HepG2 (cell line): ENCODE results near the gene KCND3. TPM values are rescaled to one million over a fixed set of nuclear protein-coding genes. Genes with fewer than 3 reads are reported as not detected.

Experiments
- ATAC-seq: fragments of 200-7000 bp; cut with Tn5 transposase; 3 replicates; pipeline ENCODE4 v1.9.1; 2020; ENCODE audit warnings: mild to moderate bottlenecking, moderate library complexity
- BruUV-seq: library from RNA; stranded (reverse); fragments of 400-500 nt; replicated peaks from 2 replicates; lab custom pipeline; 2021; lab: Mats Ljungman, UMichigan
- CTCF ChIA-PET: fragments of 300-600 bp; formaldehyde crosslinking; extraction: SDS; loops from one replicate; lab custom pipeline; 2021; ENCODE audit warnings: low total read pairs, inconsistent platforms, low intra/inter-chr PET ratio; lab: Yijun Ruan, JAX
- POLR2A ChIA-PET: fragments of 350-600 bp; sonication (Branson Sonifier 250); formaldehyde crosslinking; loops from one replicate; lab custom pipeline; 2020; ENCODE audit warnings: antibody characterized with exemption, inconsistent platforms; lab: Yijun Ruan, JAX
- DNase-seq: peaks from one replicate; pipeline ENCODE4 v3.0.0-alpha.2; 2015; ENCODE audit warnings: low spot score
- FAIRE-seq: peaks from 3 replicates; lab custom pipeline; 2011; peaks lifted over from hg19 to GRCh38; lab: Jason Lieb, UNC
- H2AFZ ChIP-seq: one replicate; pipeline ENCODE4 v1.6.1; 2011; ENCODE audit warnings: low read length, inconsistent platforms
- H3K27ac ChIP-seq: fragments of 300-600 bp; 3 replicates; pipeline ENCODE4 v1.8.0; 2011; ENCODE audit warnings: mixed run types, mild to moderate bottlenecking, mixed read lengths, low read length, inconsistent platforms; ENCODE audit not compliant: insufficient read depth; ENCODE audit errors: extremely low read length
- H3K27me3 ChIP-seq, 2 experiments: fragments of 200-600 bp in 1 of 2; 2 replicates in 1 of 2; 3 replicates in 1 of 2; pipeline versions ENCODE4 v1.6.0 to v1.8.0; 2011; ENCODE audit warnings: low read length in 2 of 2, mild to moderate bottlenecking in 2 of 2, moderate library complexity in 2 of 2, inconsistent platforms in 1 of 2; ENCODE audit not compliant: insufficient read depth in 2 of 2, control insufficient read depth in 1 of 2
- H3K36me3 ChIP-seq, 2 experiments: fragments of 200-600 bp in 1 of 2; replicated peaks in 1 of 2; 2 replicates in 1 of 2; 3 replicates in 1 of 2; pipeline versions ENCODE4 v1.5.1 to v1.8.0; 2011; ENCODE audit warnings: low read length in 2 of 2, inconsistent platforms in 1 of 2; ENCODE audit not compliant: insufficient read depth in 2 of 2, control insufficient read depth in 1 of 2
- H3K4me1 ChIP-seq: 2 replicates; pipeline ENCODE4 v1.5.1; 2012; ENCODE audit warnings: low read length, inconsistent platforms; ENCODE audit not compliant: insufficient read depth
- H3K4me2 ChIP-seq: 2 replicates; pipeline ENCODE4 v1.6.0; 2011; ENCODE audit warnings: low read depth, low read length, inconsistent platforms
- H3K4me3 ChIP-seq, 3 experiments: fragments of 200-600 bp in 1 of 3; sonication (generic), shearing (Covaris generic) in 1 of 3; replicated peaks in 1 of 3; 2 replicates each; pipeline ENCODE4 v1.5.1; 2011 to 2016; ENCODE audit warnings: low read length in 3 of 3, inconsistent platforms in 2 of 3, low read depth in 2 of 3, mild to moderate bottlenecking in 2 of 3, control low read depth in 1 of 3, mixed read lengths in 1 of 3; ENCODE audit not compliant: insufficient read depth in 1 of 3
- H3K79me2 ChIP-seq: one replicate; pipeline ENCODE4 v1.6.1; 2011; ENCODE audit warnings: low read length, inconsistent platforms; ENCODE audit not compliant: insufficient read depth
- H3K9ac ChIP-seq: 2 replicates; pipeline ENCODE4 v1.6.0; 2011; ENCODE audit warnings: mild to moderate bottlenecking, low read depth, low read length, inconsistent platforms; ENCODE audit not compliant: insufficient read depth
- H3K9me3 ChIP-seq: 2 replicates; pipeline ENCODE4 v1.5.1; 2012; ENCODE audit warnings: mild to moderate bottlenecking, low read length
- H4K20me1 ChIP-seq: 2 replicates; pipeline ENCODE4 v1.6.0; 2011; ENCODE audit warnings: inconsistent platforms, mild to moderate bottlenecking, low read length, moderate library complexity; ENCODE audit not compliant: insufficient read depth
- MYC ChIP-seq: sonication (generic); formaldehyde crosslinking; IDR thresholded peaks from 2 replicates; pipeline ENCODE4 v1.9.0; 2021; ENCODE audit warnings: missing genetic modification reagents, borderline replicate concordance
- RAD21 ChIP-seq: fragments of 450-650 bp; formaldehyde crosslinking; IDR thresholded peaks from 2 replicates; pipeline ENCODE4 v1.5.0; 2020; ENCODE audit warnings: mild to moderate bottlenecking
- SP4 ChIP-seq: sonication (generic); formaldehyde crosslinking; IDR thresholded peaks from 2 replicates; pipeline ENCODE4 v1.8.1; 2023; ENCODE audit warnings: mild to moderate bottlenecking, missing genetic modification reagents
- YEATS2 ChIP-seq: sonication (generic); formaldehyde crosslinking; IDR thresholded peaks from 2 replicates; pipeline ENCODE4 v1.4.0; 2020; ENCODE audit warnings: missing genetic modification reagents, borderline replicate concordance
- ZFP36L1 ChIP-seq: sonication (generic); formaldehyde crosslinking; IDR thresholded peaks from 2 replicates; pipeline ENCODE4 v1.8.0; 2022; ENCODE audit warnings: mild to moderate bottlenecking, missing genetic modification reagents, moderate library complexity
- ZFY ChIP-seq: sonication (generic); formaldehyde crosslinking; IDR thresholded peaks from 2 replicates; pipeline ENCODE4 v1.4.0; 2020; ENCODE audit warnings: missing genetic modification reagents
- ZNF644 ChIP-seq: IDR thresholded peaks from 2 replicates; pipeline ENCODE4 v1.6.1; 2016; ENCODE audit warnings: low read depth
- WGBS: methylation state at CpG from one replicate; pipeline ENCODE4 v1.1.6; 2017; ENCODE audit warnings: low lambda C conversion rate; 5-methylcytosine and 5-hydroxymethylcytosine counted together
- in situ Hi-C: cut with HindIII; loops from 2 replicates; pipeline ENCODE4 v1.10.0; 2017; ENCODE audit warnings: low pct_unique_long_range_greater_than_20kb; ENCODE audit not compliant: extremely low pct_ligation_motif_present
- intact Hi-C: fragments of 100-400 bp; cut with micrococcal nuclease; formaldehyde crosslinking; loops from one replicate; pipeline ENCODE4 v1.10.0; 2022; ENCODE audit not compliant: unreplicated experiment
- polyA plus RNA-seq, 8 experiments: library from polyadenylated mRNA; depleted of rRNA in 3 of 8; stranded (reverse) in 7 of 8; unstranded in 1 of 8; fragments of >200 nt; fragmentation: Illumina TruSeq in 4 of 8; extraction: Trizol in 4 of 8; gene quantifications; 2 replicates each; pipeline versions ENCODE4 v1.2.1 to v1.2.3, GENCODE V29; 2011 to 2016; ENCODE audit warnings: low read depth in 4 of 8, missing spikeins in 1 of 8, mixed read lengths in 1 of 8; ENCODE audit not compliant: insufficient read depth in 1 of 8
- total RNA-seq, 5 experiments: library from RNA; depleted of rRNA; stranded (reverse); fragments of >200 nt; fragmentation: Illumina TruSeq; extraction: Trizol; gene quantifications; 2 replicates each; pipeline ENCODE4 v1.2.3, GENCODE V29; 2016; ENCODE audit warnings: low read depth in 1 of 5
- TF ChIP-seq, protein P1 (sequence below): sonication (generic); formaldehyde crosslinking; IDR thresholded peaks from 2 replicates; pipeline ENCODE4 v1.5.0; 2020; ENCODE audit warnings: mild to moderate bottlenecking, missing genetic modification reagents, moderate library complexity
- TF ChIP-seq, protein P2 (sequence below): IDR thresholded peaks from 2 replicates; pipeline ENCODE4 v1.6.1; 2016; ENCODE audit warnings: missing biosample characterization, missing genetic modification reagents, low read depth
- TF ChIP-seq, protein P3 (sequence below), 2 experiments: sonication (generic) in 1 of 2; formaldehyde crosslinking in 1 of 2; IDR thresholded peaks; 2 replicates each; pipeline versions ENCODE4 v1.5.1 to v1.6.1; 2011 to 2020; ENCODE audit warnings: borderline replicate concordance in 1 of 2, low read depth in 1 of 2, low read length in 1 of 2, mild to moderate bottlenecking in 1 of 2, missing genetic modification reagents in 1 of 2, moderate library complexity in 1 of 2

KCND3 gene
- total and polyA plus RNA-seq, 2 of the 13 experiments (the other 11 are each of a cell fraction or from before 2014, with no cell fraction given): 0.04 TPM; not detected in 1

DNA sequence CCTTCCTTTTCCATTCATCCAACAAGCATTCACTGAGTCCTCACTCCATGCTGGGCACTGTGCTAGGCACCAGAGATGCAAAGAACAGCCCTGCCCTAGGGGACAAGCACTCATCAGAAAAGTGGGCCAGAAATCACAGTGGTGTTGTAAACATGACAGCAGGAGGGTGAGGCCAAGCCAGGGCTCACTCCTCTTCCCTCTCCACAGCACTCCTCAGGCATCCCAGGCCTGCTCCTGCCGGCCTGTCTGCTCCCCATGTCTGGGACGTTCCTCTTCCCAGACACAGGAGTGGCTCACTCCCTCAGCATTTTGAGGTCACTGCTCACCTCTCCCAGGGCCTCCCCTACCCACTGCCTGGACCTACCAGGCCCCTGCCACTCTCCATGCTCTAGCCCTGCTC lies 61.8 kb downstream of the KCND3 start:
- TF ChIP-seq, protein P1, sequence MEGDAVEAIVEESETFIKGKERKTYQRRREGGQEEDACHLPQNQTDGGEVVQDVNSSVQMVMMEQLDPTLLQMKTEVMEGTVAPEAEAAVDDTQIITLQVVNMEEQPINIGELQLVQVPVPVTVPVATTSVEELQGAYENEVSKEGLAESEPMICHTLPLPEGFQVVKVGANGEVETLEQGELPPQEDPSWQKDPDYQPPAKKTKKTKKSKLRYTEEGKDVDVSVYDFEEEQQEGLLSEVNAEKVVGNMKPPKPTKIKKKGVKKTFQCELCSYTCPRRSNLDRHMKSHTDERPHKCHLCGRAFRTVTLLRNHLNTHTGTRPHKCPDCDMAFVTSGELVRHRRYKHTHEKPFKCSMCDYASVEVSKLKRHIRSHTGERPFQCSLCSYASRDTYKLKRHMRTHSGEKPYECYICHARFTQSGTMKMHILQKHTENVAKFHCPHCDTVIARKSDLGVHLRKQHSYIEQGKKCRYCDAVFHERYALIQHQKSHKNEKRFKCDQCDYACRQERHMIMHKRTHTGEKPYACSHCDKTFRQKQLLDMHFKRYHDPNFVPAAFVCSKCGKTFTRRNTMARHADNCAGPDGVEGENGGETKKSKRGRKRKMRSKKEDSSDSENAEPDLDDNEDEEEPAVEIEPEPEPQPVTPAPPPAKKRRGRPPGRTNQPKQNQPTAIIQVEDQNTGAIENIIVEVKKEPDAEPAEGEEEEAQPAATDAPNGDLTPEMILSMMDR (CRISPR knock-in tag): no peak
- TF ChIP-seq ZFY (CRISPR knock-in tag): no peak
- TF ChIP-seq, protein P2, sequence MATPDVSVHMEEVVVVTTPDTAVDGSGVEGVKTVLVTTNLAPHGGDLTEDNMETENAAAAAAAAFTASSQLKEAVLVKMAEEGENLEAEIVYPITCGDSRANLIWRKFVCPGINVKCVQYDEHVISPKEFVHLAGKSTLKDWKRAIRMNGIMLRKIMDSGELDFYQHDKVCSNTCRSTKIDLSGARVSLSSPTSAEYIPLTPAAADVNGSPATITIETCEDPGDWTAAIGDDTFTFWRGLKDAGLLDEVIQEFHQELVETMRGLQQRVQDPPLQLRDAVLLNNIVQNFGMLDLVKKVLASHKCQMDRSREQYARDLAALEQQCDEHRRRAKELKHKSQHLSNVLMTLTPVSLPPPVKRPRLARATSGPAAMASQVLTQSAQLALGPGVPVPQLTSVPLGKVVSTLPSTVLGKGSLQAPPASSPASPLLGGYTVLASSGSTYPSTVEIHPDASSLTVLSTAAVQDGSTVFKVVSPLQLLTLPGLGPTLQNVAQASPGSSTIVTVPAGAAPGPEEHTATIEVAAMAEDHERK (CRISPR knock-in tag): no peak
- TF ChIP-seq RAD21 (CRISPR knock-in tag): no peak
- TF ChIP-seq YEATS2 (CRISPR knock-in tag): no peak
- no peak for TF ChIP-seq MYC (CRISPR knock-in tag)
- no peak for TF ChIP-seq ZFP36L1 (CRISPR knock-in tag)
- TF ChIP-seq, protein P3, sequence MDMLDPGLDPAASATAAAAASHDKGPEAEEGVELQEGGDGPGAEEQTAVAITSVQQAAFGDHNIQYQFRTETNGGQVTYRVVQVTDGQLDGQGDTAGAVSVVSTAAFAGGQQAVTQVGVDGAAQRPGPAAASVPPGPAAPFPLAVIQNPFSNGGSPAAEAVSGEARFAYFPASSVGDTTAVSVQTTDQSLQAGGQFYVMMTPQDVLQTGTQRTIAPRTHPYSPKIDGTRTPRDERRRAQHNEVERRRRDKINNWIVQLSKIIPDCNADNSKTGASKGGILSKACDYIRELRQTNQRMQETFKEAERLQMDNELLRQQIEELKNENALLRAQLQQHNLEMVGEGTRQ (IDR thresholded peaks at IDR 0.05; ENCODE audit: low read depth, low read length): no peak
- TF ChIP-seq, protein P3 (CRISPR knock-in tag; IDR thresholded peaks at IDR 0.05; ENCODE audit: borderline replicate concordance): no peak
- TF ChIP-seq SP4: no peak
- TF ChIP-seq ZNF644: no peak
- ChIA-PET POLR2A (no interaction called here), CTCF (no interaction called here)
- Histone ChIP-seq H3K27ac (no peak overlapping the region), H3K4me2 (no peak overlapping the region), H2AFZ (no peak overlapping the region), H3K4me3 (no peak overlapping the region), H3K36me3 (no peaks in the 10 kb centered on the region), H3K9ac (no peak overlapping the region), H3K79me2 (no peaks in the 10 kb centered on the region), H3K27me3 (peaks cover 0 to 4% of the 10 kb centered on the region in 2 experiments; a peak in 1 of 5 replicates), H4K20me1 (no peaks in the 10 kb centered on the region), H3K9me3 (no peaks in the 10 kb centered on the region), H3K4me1 (no peaks in the 10 kb centered on the region)
- ATAC-seq (no peak), DNase-seq (no peak), FAIRE-seq (no peak)
- BruUV-seq: no TSS peak
- in situ Hi-C loops: no loop called here
- WGBS: 33% methylated on average over 2 of the region's 2 CpGs
- intact Hi-C loops: no loop called here
